ENCODE data around the gene YARS1. TPM values are rescaled to one million over a fixed set of nuclear protein-coding genes. Genes with fewer than 3 reads are reported as not detected.

Gene YARS1
- polyA plus RNA-seq, 4 donors, result 39.4 to 79.9 (median 54.9) TPM

- Histone ChIP-seq H3K9me3 (ENCODE audit: control insufficient read depth in 2 of 2, insufficient read depth in 1 of 2, low read depth in 1 of 2, low read length in 1 of 2) (no peaks in the 10 kb centered on the region), H3K4me1 (ENCODE audit: control insufficient read depth in 3 of 3, insufficient read depth in 2 of 3, low read depth in 1 of 3, low read length in 2 of 3) (peaks cover 0 to 32% (median 2%) of the 10 kb centered on the region in 3 donors), H3K27ac (ENCODE audit: low read depth in 1 of 3, low read length in 2 of 3) (peak overlapping the region; percentile 94 to 99 (median 98)), H3K36me3 (ENCODE audit: control insufficient read depth in 3 of 3, insufficient read depth in 2 of 3, low read depth in 1 of 3, low read length in 3 of 3) (peaks cover 0 to 36% (median 0%) of the 10 kb centered on the region in 3 donors), H3K27me3 (ENCODE audit: control insufficient read depth in 3 of 3, insufficient read depth in 3 of 3, low read length in 3 of 3) (no peaks in the 10 kb centered on the region), H3K4me3 (ENCODE audit: low read depth in 1 of 3, low read length in 3 of 3) (peak overlapping the region; percentile 81 to 95 (median 87))
- DNase-seq, result peak; percentile 70 to 82
- no peak for FAIRE-seq
- WGBS, 3 donors, result 19 to 53% (median 24%) methylated on average over 4 of the region's 4 CpGs
Measured at GRCh38 chr1:32742956-32743355, 74.2 kb downstream of the YARS1 start.

GRCh38 chr1:32742199-32742947, 74.8 kb downstream of the YARS1 start:
- Histone ChIP-seq H3K9me3 (ENCODE audit: control insufficient read depth in 2 of 2, insufficient read depth in 1 of 2, low read depth in 1 of 2, low read length in 1 of 2) (no peaks in the 10 kb centered on the region), H3K36me3 (ENCODE audit: control insufficient read depth in 3 of 3, insufficient read depth in 2 of 3, low read depth in 1 of 3, low read length in 3 of 3) (peaks cover 0 to 33% (median 0%) of the 10 kb centered on the region in 3 donors), H3K27ac (ENCODE audit: low read depth in 1 of 3, low read length in 2 of 3) (peak overlapping the region; percentile 94 to 99 (median 98)), H3K4me3 (ENCODE audit: low read depth in 1 of 3, low read length in 3 of 3) (peak overlapping the region; percentile 81 to 95 (median 87)), H3K27me3 (ENCODE audit: control insufficient read depth in 3 of 3, insufficient read depth in 3 of 3, low read length in 3 of 3) (no peaks in the 10 kb centered on the region), H3K4me1 (ENCODE audit: control insufficient read depth in 3 of 3, insufficient read depth in 2 of 3, low read depth in 1 of 3, low read length in 2 of 3) (peaks cover 0 to 37% (median 2%) of the 10 kb centered on the region in 3 donors)
- FAIRE-seq (no peak), DNase-seq (peak; percentile 61 to 78)
- WGBS, 3 donors, result 6 to 14% (median 13%) methylated on average over 15 to 28 of the region's 28 CpGs

GRCh38 chr1:32741413-32742198, 75.6 kb downstream of the YARS1 start:
- FAIRE-seq, result no peak

GRCh38 chr1:32741059-32741412, 76.1 kb downstream of the YARS1 start:
- Histone ChIP-seq H3K4me3 (ENCODE audit: low read depth in 1 of 3, low read length in 3 of 3) (peak overlapping the region; percentile 59 to 95 (median 81)), H3K36me3 (ENCODE audit: control insufficient read depth in 3 of 3, insufficient read depth in 2 of 3, low read depth in 1 of 3, low read length in 3 of 3) (peaks cover 0 to 21% (median 0%) of the 10 kb centered on the region in 3 donors), H3K4me1 (ENCODE audit: control insufficient read depth in 3 of 3, insufficient read depth in 2 of 3, low read depth in 1 of 3, low read length in 2 of 3) (peaks cover 3 to 47% (median 5%) of the 10 kb centered on the region in 3 donors), H3K9me3 (ENCODE audit: control insufficient read depth in 2 of 2, insufficient read depth in 1 of 2, low read depth in 1 of 2, low read length in 1 of 2) (no peaks in the 10 kb centered on the region), H3K27ac (ENCODE audit: low read depth in 1 of 3, low read length in 2 of 3) (peak overlapping the region; percentile 68 to 99 (median 89)), H3K27me3 (ENCODE audit: control insufficient read depth in 3 of 3, insufficient read depth in 3 of 3, low read length in 3 of 3) (no peaks in the 10 kb centered on the region)
- 17 to 38% (median 33%) methylated on average over 10 of the region's 10 CpGs for WGBS, 3 donors
- DNase-seq (peak; percentile 39 to 50), FAIRE-seq (no peak)

More at GRCh38 chr1:32741413-32742198, 75.6 kb downstream of the YARS1 start:
- Histone ChIP-seq H3K36me3 (ENCODE audit: control insufficient read depth in 3 of 3, insufficient read depth in 2 of 3, low read depth in 1 of 3, low read length in 3 of 3) (peaks cover 0 to 25% (median 0%) of the 10 kb centered on the region in 3 donors), H3K27me3 (ENCODE audit: control insufficient read depth in 3 of 3, insufficient read depth in 3 of 3, low read length in 3 of 3) (no peaks in the 10 kb centered on the region), H3K27ac (ENCODE audit: low read depth in 1 of 3, low read length in 2 of 3) (peak overlapping the region; percentile 94 to 99 (median 98)), H3K4me1 (ENCODE audit: control insufficient read depth in 3 of 3, insufficient read depth in 2 of 3, low read depth in 1 of 3, low read length in 2 of 3) (peaks cover 3 to 44% (median 5%) of the 10 kb centered on the region in 3 donors), H3K4me3 (ENCODE audit: low read depth in 1 of 3, low read length in 3 of 3) (peak overlapping the region; percentile 81 to 95 (median 87)), H3K9me3 (ENCODE audit: control insufficient read depth in 2 of 2, insufficient read depth in 1 of 2, low read depth in 1 of 2, low read length in 1 of 2) (no peaks in the 10 kb centered on the region)
- 1 to 2% (median 1%) methylated on average over 28 to 103 of the region's 103 CpGs for WGBS, 3 donors
- peak; percentile 61 to 79 for DNase-seq

- FAIRE-seq, result no peak
Measured at GRCh38 chr1:32736812-32737791, 80.1 kb downstream of the YARS1 start.

DNA sequence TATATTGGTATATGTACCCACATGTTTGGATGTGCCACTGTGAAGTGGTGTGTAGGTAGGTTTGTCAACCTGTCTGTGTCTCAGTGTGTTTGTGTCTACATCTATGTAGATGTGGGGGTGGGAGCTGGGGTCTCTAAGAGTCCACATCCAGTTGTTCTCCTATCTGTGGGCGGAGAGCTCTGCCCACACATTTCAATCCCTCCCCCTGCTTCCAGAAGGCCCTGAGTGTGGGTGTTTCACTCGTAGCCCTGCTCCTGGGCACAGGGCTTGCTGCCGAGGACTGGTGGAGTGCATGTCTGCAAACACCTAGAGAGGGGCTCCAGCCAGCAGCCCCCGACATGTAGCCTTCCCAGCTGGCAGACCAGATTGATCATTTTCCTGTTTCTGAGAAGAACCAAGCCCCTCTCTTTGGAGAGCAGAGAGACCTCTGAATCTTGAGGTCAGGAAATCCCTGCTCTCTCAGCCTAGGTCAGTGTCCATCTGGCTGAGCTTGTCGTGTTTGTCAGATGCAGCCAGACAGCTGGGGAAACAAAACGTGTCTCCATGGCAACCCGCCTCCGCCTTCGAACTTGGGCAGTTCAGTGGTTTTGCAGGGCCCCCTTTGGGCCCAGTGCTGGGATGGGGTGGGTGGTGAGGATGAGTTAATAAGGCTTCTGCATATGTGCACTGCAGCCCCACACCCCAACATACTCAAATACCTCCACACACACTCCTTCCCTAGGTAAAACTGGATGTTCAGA, 83.4 kb downstream of the YARS1 start:
- H3K4me3 ChIP-seq (ENCODE audit: low read depth in 1 of 3, low read length in 3 of 3), result no peak overlapping the region
- no peaks in the 10 kb centered on the region for H3K36me3 ChIP-seq (ENCODE audit: control insufficient read depth in 3 of 3, insufficient read depth in 2 of 3, low read depth in 1 of 3, low read length in 3 of 3)
- H3K4me1 ChIP-seq (ENCODE audit: control insufficient read depth in 3 of 3, insufficient read depth in 2 of 3, low read depth in 1 of 3, low read length in 2 of 3), result peaks cover 3 to 18% (median 3%) of the 10 kb centered on the region in 3 donors
- DNase-seq, result peak in 1 of 2 donors; percentile 15
- FAIRE-seq, result no peak
- H3K27me3 ChIP-seq (ENCODE audit: control insufficient read depth in 3 of 3, insufficient read depth in 3 of 3, low read length in 3 of 3), result no peaks in the 10 kb centered on the region
- no peaks in the 10 kb centered on the region for H3K9me3 ChIP-seq (ENCODE audit: control insufficient read depth in 2 of 2, insufficient read depth in 1 of 2, low read depth in 1 of 2, low read length in 1 of 2)
- WGBS, 3 donors, result 59 to 76% (median 74%) methylated on average over 9 of the region's 9 CpGs
- no peak overlapping the region for H3K27ac ChIP-seq (ENCODE audit: low read depth in 1 of 3, low read length in 2 of 3)

More at GRCh38 chr1:32736812-32737791, 80.1 kb downstream of the YARS1 start:
- peak; percentile 94 to 95 for DNase-seq
- H3K4me3 ChIP-seq (ENCODE audit: low read depth in 1 of 3, low read length in 3 of 3), result no peak overlapping the region
- peak overlapping the region; percentile 84 to 91 (median 87) for H3K27ac ChIP-seq (ENCODE audit: low read depth in 1 of 3, low read length in 2 of 3)
- no peaks in the 10 kb centered on the region for H3K36me3 ChIP-seq (ENCODE audit: control insufficient read depth in 3 of 3, insufficient read depth in 2 of 3, low read depth in 1 of 3, low read length in 3 of 3)
- WGBS, 3 donors, result 50 to 73% (median 60%) methylated on average over 7 of the region's 7 CpGs
- H3K27me3 ChIP-seq (ENCODE audit: control insufficient read depth in 3 of 3, insufficient read depth in 3 of 3, low read length in 3 of 3), result no peaks in the 10 kb centered on the region
- peaks cover 3 to 28% (median 5%) of the 10 kb centered on the region in 3 donors for H3K4me1 ChIP-seq (ENCODE audit: control insufficient read depth in 3 of 3, insufficient read depth in 2 of 3, low read depth in 1 of 3, low read length in 2 of 3)
- no peaks in the 10 kb centered on the region for H3K9me3 ChIP-seq (ENCODE audit: control insufficient read depth in 2 of 2, insufficient read depth in 1 of 2, low read depth in 1 of 2, low read length in 1 of 2)

GRCh38 chr1:32729254-32730046, 87.7 kb downstream of the YARS1 start:
- H3K27ac ChIP-seq (ENCODE audit: low read depth in 1 of 3, low read length in 2 of 3), result no peak overlapping the region
- 78 to 79% (median 79%) methylated on average over 14 of the region's 14 CpGs for WGBS, 3 donors
- H3K9me3 ChIP-seq (ENCODE audit: control insufficient read depth in 2 of 2, insufficient read depth in 1 of 2, low read depth in 1 of 2, low read length in 1 of 2), result no peaks in the 10 kb centered on the region
- DNase-seq (no peak), FAIRE-seq (no peak)
- H3K27me3 ChIP-seq (ENCODE audit: control insufficient read depth in 3 of 3, insufficient read depth in 3 of 3, low read length in 3 of 3), result no peaks in the 10 kb centered on the region
- peaks cover 0 to 2% (median 0%) of the 10 kb centered on the region in 3 donors for H3K4me1 ChIP-seq (ENCODE audit: control insufficient read depth in 3 of 3, insufficient read depth in 2 of 3, low read depth in 1 of 3, low read length in 2 of 3)
- H3K36me3 ChIP-seq (ENCODE audit: control insufficient read depth in 3 of 3, insufficient read depth in 2 of 3, low read depth in 1 of 3, low read length in 3 of 3), result no peaks in the 10 kb centered on the region
- H3K4me3 ChIP-seq (ENCODE audit: low read depth in 1 of 3, low read length in 3 of 3), result no peak overlapping the region
